GM18873 (cell line): ENCODE results near the gene CAD.
"Not testable (repeated sequence)": the region's sequence is repeated elsewhere in the genome, so short reads cannot be mapped to it uniquely, and the experiment has no call there.

Source experiments
- ATAC-seq: cut with Tn5 transposase; IDR thresholded peaks from one replicate; pipeline ENCODE4 v1.9.1; 2021; ENCODE audit warnings: mild to moderate bottlenecking, moderate library complexity, moderate number of reproducible peaks; ENCODE audit not compliant: unreplicated experiment, low FRiP score

CAD gene

GRCh38 chr2:27217173-27218121, at the start of gene CAD:
CAD (plus strand) TSS chr2:27217369; CDS start chr2:27217552, 183 bp downstream.
- ATAC-seq, result peak; percentile 45

GRCh38 chr2:27170581-27171337, 46.4 kb upstream of the CAD start:
- ATAC-seq, result no peak

DNA sequence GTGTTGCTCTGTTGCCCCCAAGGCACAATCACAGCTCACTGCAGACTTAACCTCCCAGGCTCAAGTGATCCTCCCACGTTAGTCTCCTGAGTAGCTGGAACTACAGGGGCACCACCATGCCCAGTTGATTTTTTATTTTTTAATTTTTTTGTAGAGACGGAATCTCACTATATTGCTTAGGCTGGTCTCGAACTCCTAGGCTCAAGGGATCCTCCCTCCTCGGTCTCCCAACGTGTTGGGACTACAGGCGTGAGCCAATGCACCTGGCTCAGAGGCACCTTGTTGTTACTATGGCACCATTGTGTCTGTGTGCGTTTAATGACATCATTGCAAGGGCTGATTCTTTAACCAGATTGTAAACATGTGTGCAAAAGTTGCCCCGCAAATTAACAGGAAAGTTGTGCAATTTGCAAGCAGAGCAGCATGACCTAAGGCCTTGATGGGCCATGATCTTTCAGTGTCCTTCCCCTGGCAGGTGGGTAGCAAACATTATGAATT, 45.8 kb upstream of the CAD start:
- no peak for ATAC-seq

DNA sequence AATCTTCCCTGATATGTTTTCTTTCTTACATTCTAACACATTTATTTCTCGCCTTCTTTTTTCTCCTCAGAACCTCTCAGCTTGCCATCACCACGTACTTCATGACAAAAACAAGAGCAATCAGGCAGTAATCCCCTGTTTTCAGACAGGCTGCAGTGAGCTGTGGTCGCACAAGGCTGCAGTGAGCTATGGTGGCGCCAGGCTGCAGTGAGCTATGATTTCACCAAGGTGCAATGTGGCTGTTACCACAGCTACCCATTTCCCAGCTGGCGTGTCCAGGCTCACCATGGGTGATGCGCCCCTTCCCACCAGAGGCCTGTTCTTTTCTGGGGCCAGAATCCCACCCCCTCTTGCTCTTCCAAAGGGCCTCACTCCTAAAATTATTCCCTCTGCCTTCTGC, 42.5 kb upstream of the CAD start:
- no peak for ATAC-seq

DNA sequence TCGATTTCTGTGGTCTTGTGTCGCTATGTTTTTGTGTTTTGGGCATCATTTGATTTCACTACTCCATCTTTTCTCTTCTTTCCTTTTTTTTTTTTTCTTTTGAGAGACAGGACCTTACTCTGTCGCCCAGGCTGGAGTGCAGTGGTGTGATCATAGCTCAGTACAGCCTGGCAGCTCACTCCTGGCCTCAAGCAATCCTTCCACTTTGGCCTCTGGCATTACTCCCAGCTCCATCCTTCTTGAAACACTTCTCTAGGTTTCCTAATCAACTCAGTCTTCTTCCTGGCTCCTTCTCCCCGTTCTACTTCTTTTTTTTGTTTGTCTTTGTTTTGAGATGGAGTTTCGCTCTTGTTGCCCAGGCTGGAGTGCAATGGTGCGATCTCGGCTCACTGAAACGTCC, 41.8 kb upstream of the CAD start:
- no peak for ATAC-seq

DNA sequence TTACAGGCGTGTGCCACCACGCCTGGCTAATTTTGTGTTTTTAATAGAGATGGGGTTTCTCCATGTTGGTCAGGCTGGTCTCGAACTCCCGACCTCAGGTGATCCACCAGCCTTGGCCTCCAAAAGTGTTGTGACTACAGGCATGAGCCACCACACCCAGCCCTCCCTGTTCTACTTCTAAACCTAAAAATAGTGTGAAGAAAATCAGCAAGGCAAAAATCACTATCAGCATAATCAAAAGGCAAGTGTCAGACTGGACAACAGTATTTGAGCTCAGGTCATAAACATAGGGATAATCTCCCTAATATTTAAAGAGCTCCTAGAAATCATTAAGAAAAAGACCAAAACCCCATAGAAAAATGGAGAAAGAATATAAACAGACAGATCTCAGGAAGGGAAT, 41.4 kb upstream of the CAD start:
- not testable (repeated sequence) for ATAC-seq

DNA sequence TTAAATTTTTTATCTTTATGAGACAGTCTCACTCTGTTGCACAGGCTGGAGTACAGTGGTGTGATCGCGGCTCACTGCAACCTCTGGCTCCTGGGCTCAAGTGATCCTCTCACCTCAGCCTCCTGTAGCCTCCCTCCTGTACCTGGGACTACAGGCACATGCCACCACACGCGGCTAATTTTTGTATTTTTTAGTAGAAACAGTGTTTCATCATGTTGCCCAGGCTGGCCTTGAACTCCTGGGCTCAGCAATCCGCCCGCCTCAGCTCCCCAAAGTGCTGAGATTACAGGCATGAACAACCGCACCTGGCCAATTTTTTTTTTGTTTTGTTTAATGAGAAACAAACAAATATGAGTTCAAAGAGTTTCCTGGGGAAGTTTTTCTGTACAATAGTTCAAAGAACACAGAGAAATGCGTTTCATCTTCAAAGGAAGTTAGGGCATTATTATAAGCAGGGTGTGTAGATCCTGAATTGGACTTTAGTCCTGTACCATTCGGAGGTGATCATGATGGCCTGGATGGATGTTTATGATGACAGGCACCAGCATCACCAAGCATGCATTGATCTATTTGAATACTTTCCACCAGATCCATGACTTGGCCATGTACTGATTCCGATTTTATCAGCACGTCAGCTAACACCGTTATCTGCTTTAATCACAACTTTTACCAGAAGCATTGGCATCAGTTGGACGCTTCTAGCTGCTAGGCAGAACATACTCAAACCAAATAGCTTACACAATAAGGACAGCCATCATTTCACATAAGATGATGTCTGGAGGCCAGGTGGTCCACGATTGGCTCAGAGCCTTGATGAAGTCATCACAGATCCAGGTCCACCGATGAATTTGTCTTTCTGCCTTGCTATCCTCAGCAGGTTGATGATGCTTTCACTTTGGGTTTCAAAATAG, 39.5 kb upstream of the CAD start:
- ATAC-seq, result no peak

DNA sequence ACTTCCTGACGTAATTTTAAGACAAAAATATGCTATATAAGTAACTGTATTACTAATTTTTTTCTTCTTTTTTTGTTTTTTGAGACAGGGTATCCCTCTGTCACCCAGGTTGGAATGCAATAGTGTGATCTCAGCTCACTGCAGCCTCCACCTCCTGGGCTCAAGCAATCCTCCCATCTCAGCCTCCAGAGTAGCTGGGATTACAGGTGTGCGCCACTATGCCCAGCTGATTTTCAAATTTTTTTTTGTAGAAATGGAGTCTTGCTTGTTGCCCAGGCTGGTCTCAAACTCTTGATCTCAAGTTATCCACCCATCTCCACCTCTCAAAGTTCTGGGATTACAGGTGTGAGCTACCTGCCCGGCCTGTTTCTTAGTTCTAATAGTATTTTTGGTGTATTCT, 38.7 kb upstream of the CAD start:
- no peak for ATAC-seq

DNA sequence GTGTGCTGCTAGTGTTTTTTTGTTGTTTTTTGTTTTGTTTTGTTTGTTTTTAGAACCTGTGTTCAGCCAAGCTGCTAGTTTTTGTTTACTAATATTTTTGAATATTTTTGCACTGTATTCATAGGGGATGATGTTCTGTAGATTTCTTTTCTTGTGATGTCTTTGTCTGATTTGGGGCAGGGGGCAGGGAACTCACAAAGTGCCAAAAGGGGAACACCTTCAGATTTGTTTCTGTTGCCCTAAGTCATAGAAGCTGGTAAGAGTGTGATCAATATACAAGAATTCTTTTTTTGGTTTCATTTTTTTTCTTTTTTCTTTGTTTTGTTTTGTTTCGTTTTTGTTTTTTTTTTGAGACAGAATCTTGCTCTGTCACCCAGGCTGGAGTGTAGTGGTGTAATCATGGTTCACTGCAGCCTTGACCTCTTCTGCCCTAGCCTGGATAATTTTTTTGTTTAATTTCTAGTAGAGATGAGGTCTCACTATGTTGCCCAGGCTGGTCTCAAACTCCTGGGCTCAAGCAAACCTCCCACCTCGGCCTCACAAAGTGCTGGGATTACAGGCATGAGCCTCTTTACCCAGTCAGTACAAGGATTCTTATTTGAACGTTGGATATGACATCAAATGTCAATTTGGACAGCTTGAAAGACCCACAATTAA, 37.7 kb upstream of the CAD start:
- no peak for ATAC-seq

GRCh38 chr2:27182346-27182745, 34.8 kb upstream of the CAD start:
- ATAC-seq, result no peak

- ATAC-seq, result no peak
Measured at GRCh38 chr2:27184115-27184514, 33.1 kb upstream of the CAD start.

DNA sequence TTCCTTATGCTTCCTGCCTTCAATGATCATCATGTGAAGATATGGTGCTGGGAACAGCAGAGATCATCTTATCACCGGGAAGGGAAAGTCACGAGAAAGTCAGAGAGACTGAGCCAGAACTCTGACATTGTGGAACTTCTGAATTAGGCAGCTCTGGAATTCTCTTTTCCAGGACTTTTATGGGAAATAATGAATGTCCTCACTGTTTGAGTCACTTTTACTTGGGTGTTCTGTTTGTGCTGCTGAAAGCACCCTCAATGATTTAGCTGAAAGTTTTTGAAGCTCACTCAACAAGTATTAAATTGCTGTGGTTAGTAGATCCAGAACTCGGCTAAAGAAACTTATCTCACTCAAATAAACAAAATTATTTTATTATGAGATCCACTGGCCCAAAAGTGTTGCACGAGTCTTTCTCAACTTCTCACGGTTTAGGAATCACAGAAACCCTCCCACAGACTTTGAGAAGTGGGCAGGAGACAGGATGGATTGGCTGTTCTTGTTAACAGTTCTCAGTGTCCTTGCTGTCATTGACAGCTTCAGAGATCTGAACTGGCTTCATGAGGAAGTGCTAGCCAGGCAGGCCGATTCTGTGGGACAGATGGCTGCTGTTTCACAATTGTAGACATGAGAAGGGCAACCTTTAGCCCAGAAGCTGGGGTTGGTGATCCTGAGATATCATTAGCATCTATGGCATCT, 31.7 kb upstream of the CAD start:
- ATAC-seq, result no peak

DNA sequence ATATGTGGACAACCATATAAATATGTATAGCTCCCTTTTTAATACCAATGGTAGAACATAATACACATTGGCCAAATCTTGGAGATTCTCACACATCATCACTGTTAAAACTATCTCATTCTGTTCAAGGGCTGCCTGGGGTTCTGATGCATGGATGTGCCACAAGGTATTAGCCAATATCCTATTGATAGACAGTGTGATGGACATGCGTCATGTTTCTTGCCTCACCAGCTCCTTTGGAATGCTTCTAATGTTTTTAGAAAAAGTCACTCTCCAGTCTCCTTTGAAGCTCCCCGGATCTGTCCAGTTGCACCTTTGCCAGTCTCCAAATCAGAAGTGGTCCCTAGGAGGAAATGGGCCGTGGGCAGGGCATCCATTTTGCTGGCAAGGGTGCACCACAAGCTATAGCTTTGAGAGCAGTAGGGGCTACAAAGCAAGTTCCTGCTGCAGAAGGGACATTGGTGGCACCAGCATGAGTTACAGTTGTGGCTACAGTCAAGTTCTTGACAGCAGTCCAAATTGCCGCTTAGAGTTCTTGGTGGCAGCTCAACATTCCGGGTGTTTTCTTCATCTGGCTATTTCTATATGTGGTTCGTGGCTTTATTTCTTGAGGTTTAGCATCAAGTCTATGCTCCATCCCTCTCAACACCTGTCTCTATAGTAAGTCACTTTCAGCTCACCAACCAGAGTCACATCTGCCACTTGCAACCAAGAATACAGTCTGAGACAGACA, 30.4 kb upstream of the CAD start:
- ATAC-seq, result no peak

- ATAC-seq, result no peak
Measured at GRCh38 chr2:27189989-27190388, 27.2 kb upstream of the CAD start.

- no peak for ATAC-seq
Measured at GRCh38 chr2:27191070-27191829, 25.9 kb upstream of the CAD start.

DNA sequence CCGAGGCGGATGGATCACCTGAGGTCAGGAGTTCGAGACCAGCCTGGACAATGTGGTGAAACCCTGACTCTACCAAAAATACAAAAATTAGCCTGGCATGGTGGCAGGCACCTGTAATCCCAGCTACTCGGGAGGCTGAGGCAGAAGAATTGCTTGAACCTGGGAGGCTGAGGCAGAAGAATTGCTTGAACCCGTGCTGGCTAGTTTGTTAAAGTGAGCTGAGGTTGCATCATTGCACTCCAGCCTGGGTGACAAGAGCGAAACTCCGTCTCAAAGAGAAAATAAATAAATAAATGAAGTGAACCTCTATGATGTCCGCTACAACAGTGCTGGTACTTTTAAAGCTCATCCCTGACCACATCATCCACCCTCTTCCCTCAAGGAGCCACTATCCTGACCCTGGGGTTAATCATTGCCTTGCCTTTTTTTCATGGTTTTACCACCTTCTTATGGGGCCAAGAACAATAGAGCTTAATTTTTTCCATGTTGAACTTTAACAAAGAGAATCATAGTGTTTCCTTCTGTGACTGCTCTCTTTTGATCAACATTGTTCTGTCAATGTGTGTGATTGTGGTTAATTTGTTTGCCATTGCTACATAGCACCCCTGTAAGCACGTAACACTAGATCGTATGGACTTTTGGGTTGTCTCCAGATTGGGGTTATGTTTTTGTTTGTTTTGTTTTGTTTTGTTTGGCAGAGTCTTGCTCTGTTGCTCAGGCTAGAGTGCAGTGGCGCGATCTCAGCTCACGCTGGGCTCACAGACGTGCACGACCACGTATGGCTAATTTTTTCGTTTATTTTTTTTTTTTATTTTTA, 22.4 kb upstream of the CAD start:
- ATAC-seq, result no peak

- not testable (repeated sequence) for ATAC-seq
Measured at GRCh38 chr2:27195799-27196198, 21.4 kb upstream of the CAD start.
